Stimulated activated CD4-positive, alpha-beta T cell treated with anti-CD3 and anti-CD28 coated beads, Interleukin-12 subunit alpha, Interleukin-12 subunit beta, amount 100 ng/mL, for 48 hours (primary cell): ENCODE measurements around the gene RAP2A.

Experiments
- DNase-seq, 3 donors: peaks; one replicate each; pipeline ENCODE4 v3.0.0-alpha.2; 2020; ENCODE audit warnings: low read depth in 2 of 3, low spot score in 1 of 3

RAP2A gene

GRCh38 chr13:97446448-97446847, 12.5 kb downstream of the RAP2A start:
- DNase-seq, result no peak

DNA sequence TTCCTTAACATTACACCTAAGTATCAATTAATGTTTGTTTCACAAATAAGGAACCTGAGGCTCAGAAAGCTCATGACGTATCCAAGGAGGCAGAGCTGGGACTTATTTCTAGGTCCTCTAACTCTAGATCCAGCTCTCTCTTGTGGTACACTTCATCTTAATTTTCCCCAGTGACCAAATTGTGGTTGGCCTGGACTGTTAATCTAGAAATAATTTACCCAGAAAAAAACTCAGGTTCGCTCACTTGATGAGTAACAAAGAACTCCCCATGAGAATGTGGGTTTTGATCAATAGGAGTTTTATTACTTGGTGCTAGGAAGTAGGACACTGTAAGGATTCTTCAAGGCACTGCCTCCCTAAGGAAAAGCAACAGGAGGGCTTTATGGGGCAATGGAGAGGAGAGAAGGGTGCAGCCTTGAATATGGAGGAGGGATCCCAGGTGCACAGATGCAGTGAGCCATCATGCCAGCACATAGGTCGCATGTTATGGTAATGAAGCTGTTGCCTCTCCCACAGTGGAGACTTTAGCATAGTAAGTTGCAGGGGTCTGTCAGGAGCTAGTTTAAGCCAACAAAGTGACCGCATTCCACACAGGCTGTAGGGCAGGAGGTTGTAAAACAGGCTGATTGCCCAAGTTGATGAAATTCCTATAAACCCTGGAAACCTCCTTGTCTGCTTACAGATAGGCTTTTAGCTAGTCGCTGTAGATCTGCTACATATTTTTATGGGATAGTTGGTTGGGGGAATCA, 14.7 kb downstream of the RAP2A start:
- no peak for DNase-seq

- DNase-seq, result no peak
Measured at GRCh38 chr13:97454699-97455098, 20.7 kb downstream of the RAP2A start.

- DNase-seq, result no peak
Measured at GRCh38 chr13:97456047-97456446, 22.1 kb downstream of the RAP2A start.

DNA sequence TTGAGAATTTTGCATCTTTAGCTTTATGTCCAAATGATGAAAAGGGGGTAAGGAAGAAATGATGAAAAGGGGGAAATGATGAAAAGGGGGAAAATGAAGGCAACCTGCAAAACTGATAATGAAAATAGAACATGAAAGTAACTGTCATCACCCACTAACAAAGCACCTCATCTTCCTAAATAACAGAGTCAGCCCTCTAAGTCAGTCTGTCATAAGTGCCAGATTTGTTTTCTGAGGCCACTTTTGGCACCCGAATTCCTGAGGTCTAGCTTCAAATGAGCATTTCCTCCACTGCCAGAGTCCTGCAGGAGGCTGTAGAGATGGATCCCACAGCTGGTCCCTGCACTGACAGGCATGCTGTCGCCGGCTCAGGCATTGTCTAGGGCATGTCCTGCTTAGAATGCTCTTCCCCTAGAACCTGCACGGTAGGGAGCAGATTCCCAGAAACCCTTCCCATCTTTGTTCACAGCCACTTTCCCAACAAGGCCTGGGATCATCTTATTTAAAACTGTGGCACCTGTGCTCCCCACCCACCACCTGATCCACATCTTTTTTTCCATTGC, 25.3 kb downstream of the RAP2A start:
- no peak for DNase-seq

DNA sequence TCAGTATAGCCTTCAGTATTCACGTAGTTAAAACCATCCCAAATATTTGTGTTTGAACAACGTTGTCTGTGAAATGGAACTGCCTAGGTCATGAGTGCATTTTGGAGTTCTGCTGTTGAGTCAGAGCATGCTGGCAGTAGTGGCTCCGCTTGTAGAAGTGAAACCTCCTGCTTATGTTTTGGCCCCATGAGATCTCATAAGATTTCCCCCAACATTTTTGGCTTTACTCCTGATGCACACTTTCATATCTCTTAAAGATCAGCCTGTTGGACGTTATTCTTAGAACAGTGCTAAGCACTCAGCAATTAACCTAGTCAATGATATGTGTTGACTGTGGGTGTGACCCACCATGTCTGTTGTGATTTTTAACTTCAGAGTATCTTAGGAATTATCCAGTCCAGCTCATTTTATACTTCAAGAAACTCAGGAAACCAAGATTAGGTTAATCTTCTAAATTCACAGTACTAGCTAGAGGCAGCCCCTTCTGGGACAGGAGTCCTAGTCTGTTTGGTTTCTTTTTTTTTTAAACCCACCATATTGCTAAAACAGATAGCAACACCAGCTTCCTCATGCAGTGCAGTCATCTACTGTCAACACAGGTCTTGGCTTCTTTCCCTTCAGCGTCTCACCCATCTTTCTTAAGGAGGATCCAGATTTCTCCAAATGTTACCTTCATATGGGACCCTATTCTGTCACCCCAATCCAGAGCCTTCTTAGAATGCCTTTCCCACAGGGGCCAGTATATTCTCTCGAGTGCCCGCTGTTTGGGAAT, 26.2 kb downstream of the RAP2A start:
- DNase-seq, result no peak

DNA sequence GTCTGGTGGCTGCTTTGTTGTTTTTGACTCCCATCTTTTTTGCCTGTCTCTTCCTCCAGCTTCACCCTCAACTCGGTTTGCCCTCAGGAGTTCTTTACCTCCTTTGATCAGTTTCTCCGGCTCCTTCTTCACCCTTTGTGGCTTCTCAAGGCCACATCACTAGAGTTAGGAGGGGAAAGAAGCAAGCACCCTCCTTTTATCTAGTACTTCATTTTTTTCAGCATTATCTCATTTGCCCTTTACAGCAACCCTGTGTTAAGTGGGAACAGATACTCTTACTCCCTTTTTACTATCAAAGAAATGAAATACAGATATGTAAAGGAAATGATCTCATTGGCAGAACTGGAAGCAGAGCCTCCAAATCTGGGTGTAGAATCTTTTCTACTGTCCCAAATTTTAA, 26.9 kb downstream of the RAP2A start:
- DNase-seq, result no peak

GRCh38 chr13:97464561-97464960, 30.6 kb downstream of the RAP2A start:
- no peak for DNase-seq

GRCh38 chr13:97466722-97467121, 32.8 kb downstream of the RAP2A start:
- DNase-seq, result no peak

GRCh38 chr13:97468331-97468730, 34.4 kb downstream of the RAP2A start:
- DNase-seq, result no peak

DNA sequence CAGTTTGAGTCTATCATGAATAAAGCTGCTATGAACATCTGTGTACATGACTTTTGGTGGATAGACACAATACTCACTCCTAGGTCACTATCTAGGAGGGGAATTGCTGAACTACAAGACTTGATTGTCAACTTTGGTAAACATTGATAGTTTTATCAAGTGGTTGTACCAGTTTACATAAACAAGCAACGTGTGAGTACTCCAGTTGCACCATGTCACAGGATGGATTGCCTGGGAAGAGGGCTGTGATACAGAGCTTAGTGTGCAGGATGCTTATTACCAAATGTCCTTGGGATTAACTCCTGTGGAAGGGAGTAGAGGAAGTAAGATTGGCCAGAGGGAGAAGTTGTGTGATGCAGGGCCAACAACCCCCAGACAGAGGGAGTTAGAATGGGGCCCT, 37.7 kb downstream of the RAP2A start:
- DNase-seq, result no peak

GRCh38 chr13:97474349-97474980, 40.5 kb downstream of the RAP2A start:
- no peak for DNase-seq

DNA sequence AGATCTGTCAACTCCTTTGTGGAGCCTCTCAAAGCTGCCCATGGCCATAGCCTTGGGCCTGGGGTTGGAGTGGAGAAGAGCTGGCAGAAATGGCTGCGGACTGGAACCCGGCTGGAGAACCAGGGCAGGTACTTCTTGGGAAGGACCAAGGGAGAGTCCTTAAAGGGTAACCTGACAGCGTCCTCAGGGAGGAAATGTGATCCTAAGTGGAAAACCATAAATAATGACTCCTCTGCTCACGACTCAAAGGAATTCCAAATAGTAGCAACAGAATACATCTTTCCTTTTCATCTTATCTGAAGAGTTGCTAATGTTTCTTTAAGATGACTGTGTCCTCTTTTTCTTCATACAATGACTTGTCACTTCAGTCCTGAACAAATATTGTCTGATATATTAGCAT, 41.0 kb downstream of the RAP2A start:
- DNase-seq, result no peak

DNA sequence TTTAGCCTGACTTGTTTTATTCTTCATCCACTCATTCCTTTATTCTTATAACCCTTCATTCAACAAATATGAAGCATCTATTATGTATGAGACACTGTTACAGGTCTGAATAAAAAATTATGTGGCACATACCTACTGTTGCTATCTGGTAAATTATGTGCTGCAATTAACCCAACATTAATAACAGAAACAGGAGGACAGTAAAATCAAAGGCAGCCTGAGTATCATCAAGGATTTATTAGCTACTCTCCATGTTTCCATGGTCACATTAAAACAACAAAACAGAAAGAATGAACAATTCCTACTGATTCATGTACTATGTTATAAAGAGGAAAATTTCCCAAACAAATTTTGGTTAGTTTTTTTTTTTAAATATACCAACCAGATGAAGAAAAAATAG, 43.9 kb downstream of the RAP2A start:
- no peak for DNase-seq

DNA sequence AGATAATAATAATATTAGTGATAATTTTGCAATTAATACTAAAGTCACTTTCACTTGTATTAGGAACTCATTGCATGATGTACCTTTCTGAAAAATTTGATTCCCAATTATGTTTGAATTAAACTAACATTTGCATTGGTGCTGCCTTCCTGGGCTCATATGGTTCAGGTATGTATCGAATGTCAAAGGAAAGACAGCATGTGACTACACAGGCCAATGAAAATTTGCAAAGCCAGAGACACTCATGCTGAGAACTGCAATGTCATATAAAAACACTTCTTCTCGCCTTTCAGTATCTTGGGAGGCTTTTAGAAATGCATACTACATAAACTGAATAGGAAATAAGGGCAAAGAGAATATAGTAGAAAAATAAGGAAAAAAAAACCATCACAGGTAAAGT, 44.3 kb downstream of the RAP2A start:
- no peak for DNase-seq

DNA sequence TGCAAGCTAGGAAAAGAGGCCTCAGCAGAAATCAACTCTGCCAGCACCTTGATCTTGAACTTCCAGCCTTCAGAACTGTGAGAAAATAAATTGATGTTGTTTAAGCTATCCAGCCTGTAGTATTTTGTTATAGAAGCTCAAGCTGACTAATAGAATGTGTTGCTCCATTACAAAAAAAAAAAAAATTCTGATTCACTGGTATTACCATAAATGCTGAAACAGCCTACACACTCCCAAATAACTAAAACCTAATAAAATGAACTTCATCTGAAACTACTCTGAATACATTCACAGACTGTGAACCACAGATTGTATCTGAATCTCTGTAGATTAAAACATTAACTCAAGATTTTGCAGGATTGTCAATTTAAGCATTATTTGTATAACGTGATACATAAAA, 49.5 kb downstream of the RAP2A start:
- DNase-seq, result no peak

GRCh38 chr13:97484301-97484700, 50.3 kb downstream of the RAP2A start:
- no peak for DNase-seq

DNA sequence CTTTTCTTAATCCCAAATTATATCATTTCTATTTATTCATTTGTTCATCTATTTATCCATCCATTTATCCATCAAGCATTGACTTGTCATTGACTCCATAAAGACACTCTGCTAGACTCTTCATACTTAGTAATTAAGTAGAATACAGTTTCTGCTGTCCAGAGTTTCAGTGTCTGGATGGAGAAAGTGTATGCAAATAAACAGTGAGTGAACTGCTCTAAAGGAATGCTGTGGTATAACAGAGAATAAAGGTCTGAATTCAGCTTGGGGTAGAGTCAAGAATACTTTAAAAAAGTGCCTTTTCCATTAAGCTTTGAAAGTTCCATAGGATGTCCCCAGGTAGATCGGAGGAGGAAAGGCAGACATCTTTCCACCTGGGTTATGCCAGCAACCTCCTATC, 51.4 kb downstream of the RAP2A start:
- no peak for DNase-seq

DNA sequence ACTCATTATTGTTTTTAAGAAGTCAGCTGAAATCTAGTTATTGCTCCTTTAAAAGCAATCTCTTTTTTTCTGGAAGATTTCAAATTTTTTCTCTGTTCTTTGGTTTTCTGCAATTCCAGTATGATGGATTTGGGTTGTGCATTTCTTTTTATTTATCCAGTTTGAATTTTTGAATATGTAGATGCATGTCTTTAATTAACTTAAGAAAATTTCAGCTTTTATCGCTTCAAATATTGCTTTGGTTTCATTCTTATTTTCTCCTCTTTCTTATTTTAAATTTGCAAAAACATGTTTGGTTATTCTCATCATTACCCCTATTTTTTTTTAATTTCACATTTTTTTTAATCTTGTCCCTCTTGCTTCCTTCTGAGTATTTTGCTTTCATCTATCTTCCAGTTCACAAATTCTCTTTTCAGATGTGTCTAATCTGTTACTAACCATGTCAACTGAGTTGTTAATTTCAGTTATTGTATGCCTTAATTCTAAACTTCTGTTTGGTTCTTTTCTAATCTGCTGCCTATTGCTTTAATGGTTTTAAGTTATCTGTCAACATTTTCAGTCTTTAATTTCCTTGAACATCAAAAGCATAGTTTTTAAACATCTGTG, 56.8 kb downstream of the RAP2A start:
- no peak for DNase-seq

DNA sequence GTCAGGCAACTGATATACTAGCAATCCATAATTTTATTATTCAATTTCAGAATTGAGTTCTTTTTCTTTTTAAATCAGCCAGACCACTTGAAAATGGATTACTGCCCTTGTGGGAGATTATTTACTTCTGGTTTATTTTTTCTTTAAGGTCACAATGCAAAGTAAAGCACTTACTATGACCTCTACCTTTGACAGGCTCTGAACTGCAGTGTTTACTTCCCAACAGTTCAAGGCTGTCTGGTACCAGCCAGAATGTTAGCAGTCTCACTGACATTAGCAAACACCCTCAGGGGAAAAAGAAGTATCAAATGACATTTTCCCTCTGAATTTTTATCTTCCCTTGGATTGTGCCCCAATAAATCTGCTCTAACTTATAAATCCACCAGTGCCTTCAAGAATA, 57.5 kb downstream of the RAP2A start:
- DNase-seq, result no peak

GRCh38 chr13:97492257-97492656, 58.3 kb downstream of the RAP2A start:
- no peak for DNase-seq
